ENCODE data around the gene LFNG. TPM values are rescaled to one million over a fixed set of nuclear protein-coding genes. Genes with fewer than 3 reads are reported as not detected.

Gene LFNG
- total RNA-seq, 2 donors from 2014 or later = 61.4 to 105 TPM

GRCh38 chr7:2497500-2498336, 21.9 kb upstream of the LFNG start:
- intact Hi-C loops (cut with DNase I) = no loop called here
- Histone ChIP-seq H3K27ac (no peak overlapping the region), H3K9me3 (no peaks in the 10 kb centered on the region), H3K27me3 (no peaks in the 10 kb centered on the region), H3K36me3 (no peaks in the 10 kb centered on the region), H3K9ac (ENCODE audit: low read depth in 2 of 2, low read length in 2 of 2) (no peak overlapping the region), H3K4me1 (peaks cover 16% of the 10 kb centered on the region), H3K4me3 (no peak overlapping the region)
- TF ChIP-seq, protein P1, sequence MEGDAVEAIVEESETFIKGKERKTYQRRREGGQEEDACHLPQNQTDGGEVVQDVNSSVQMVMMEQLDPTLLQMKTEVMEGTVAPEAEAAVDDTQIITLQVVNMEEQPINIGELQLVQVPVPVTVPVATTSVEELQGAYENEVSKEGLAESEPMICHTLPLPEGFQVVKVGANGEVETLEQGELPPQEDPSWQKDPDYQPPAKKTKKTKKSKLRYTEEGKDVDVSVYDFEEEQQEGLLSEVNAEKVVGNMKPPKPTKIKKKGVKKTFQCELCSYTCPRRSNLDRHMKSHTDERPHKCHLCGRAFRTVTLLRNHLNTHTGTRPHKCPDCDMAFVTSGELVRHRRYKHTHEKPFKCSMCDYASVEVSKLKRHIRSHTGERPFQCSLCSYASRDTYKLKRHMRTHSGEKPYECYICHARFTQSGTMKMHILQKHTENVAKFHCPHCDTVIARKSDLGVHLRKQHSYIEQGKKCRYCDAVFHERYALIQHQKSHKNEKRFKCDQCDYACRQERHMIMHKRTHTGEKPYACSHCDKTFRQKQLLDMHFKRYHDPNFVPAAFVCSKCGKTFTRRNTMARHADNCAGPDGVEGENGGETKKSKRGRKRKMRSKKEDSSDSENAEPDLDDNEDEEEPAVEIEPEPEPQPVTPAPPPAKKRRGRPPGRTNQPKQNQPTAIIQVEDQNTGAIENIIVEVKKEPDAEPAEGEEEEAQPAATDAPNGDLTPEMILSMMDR (IDR thresholded peaks at IDR 0.05) = no peak
- DNase-seq = no peak

- DNase-seq = no peak
- Histone ChIP-seq H3K36me3 (no peaks in the 10 kb centered on the region), H3K27me3 (no peaks in the 10 kb centered on the region), H3K4me1 (peaks cover 16% of the 10 kb centered on the region), H3K9ac (ENCODE audit: low read depth in 2 of 2, low read length in 2 of 2) (no peak overlapping the region), H3K27ac (no peak overlapping the region), H3K4me3 (no peak overlapping the region), H3K9me3 (no peaks in the 10 kb centered on the region)
- TF ChIP-seq, protein P1 (IDR thresholded peaks at IDR 0.05) = no peak
- intact Hi-C loops (cut with DNase I) = no loop called here
Measured at GRCh38 chr7:2498708-2499107, 20.9 kb upstream of the LFNG start.

GRCh38 chr7:2499181-2499580, 20.4 kb upstream of the LFNG start:
- no peak overlapping the region for H3K27ac ChIP-seq
- no peaks in the 10 kb centered on the region for H3K36me3 ChIP-seq
- H3K4me1 ChIP-seq = peaks cover 13% of the 10 kb centered on the region
- TF ChIP-seq, protein P1 (IDR thresholded peaks at IDR 0.05) = no peak
- intact Hi-C loops (cut with DNase I) = no loop called here
- DNase-seq = no peak
- H3K9me3 ChIP-seq = no peaks in the 10 kb centered on the region
- H3K27me3 ChIP-seq = no peaks in the 10 kb centered on the region
- H3K4me3 ChIP-seq = no peak overlapping the region
- H3K9ac ChIP-seq (ENCODE audit: low read depth in 2 of 2, low read length in 2 of 2) = no peak overlapping the region

DNA sequence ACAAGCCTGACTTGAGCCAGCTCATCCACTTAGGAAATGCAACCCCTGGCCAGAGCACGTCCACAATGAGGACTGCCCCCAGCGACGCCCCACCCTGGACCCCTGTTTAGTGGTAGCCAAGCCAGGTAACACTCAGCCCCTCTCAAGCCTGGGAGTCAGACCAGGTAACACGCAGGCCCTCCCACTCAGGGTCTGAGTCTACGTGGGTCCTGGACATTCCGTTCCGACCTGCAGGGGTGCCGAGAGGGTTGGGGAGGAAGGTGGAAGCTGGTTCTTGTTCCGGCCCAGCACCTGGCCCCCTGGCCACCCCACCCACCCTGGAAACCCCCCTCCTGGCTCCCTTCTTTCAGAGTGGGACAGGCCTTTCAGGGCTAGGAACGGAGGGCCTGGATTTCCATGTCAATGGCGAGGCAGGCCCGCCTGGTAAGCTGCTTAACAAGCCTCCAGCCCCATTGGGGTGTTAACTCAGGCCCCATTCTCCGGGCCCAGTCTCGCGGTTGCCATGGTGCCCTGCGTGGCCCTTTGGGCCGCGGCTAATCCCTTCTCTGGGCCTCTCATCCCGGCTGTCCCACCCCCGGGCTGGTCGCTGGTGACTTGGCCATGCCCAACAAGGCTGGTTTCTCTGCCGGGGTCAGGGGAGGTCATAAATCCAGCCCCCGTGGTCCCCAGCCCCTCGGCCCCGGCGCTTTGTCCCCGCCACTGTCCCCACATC, 19.7 kb upstream of the LFNG start:
- Histone ChIP-seq H3K27ac (no peak overlapping the region), H3K4me1 (peaks cover 6% of the 10 kb centered on the region), H3K9me3 (no peaks in the 10 kb centered on the region), H3K36me3 (no peaks in the 10 kb centered on the region), H3K9ac (ENCODE audit: low read depth in 2 of 2, low read length in 2 of 2) (no peak overlapping the region), H3K27me3 (no peaks in the 10 kb centered on the region), H3K4me3 (no peak overlapping the region)
- no peak for DNase-seq
- intact Hi-C loops (cut with DNase I) = no loop called here
- TF ChIP-seq, protein P1 (IDR thresholded peaks at IDR 0.05) = no peak

DNA sequence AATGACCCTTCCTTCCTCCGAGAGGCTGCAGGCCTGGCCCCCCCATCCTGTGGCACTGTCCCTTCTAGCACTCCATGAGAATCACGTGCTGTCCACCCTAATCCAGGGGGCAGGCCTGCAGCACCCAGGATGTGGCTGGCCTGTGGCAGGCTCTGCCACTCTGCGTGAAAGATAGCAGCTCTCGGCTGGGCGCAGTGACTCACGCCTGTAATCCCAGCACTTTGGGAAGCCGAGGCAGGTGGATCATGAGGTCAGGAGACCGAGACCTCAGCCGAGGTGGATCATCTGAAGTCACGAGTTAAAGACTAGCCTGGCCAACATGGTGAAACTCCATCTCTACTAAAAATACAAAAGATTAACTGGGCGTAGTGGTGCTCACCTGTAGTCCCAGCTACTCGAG, 18.9 kb upstream of the LFNG start:
- no peak overlapping the region for H3K9ac ChIP-seq (ENCODE audit: low read depth in 2 of 2, low read length in 2 of 2)
- H3K27ac ChIP-seq = no peak overlapping the region
- H3K4me1 ChIP-seq = peaks cover under 1% of the 10 kb centered on the region
- no peak overlapping the region for H3K4me3 ChIP-seq
- no peaks in the 10 kb centered on the region for H3K27me3 ChIP-seq
- H3K9me3 ChIP-seq = no peaks in the 10 kb centered on the region
- intact Hi-C loops (cut with DNase I) = no loop called here
- DNase-seq = no peak
- no peaks in the 10 kb centered on the region for H3K36me3 ChIP-seq
- TF ChIP-seq, protein P1 (IDR thresholded peaks at IDR 0.05) = no peak
